Endothelial cell of umbilical vein (primary cell): ENCODE measurements around the gene WNT2. TPM values are rescaled to one million over a fixed set of nuclear protein-coding genes. Genes with fewer than 3 reads are reported as not detected.

Experiments used
- BruUV-seq: library from RNA; stranded (reverse); fragments of 400-500 nt; replicated peaks from 2 replicates; lab custom pipeline; 2021; lab: Mats Ljungman, UMichigan
- CTCF ChIA-PET: fragments of 300-600, 350-600 bp; sonication (Branson Sonifier 250); formaldehyde crosslinking; loops from one replicate; lab custom pipeline; 2021; ENCODE audit warnings: antibody characterized with exemption, inconsistent platforms; lab: Charles Lee
- POLR2A ChIA-PET: fragments of 300-600, 350-600 bp; sonication (Branson Sonifier 250); formaldehyde crosslinking; loops from one replicate; lab custom pipeline; 2021; ENCODE audit warnings: antibody characterized with exemption, inconsistent platforms; lab: Charles Lee
- DNase-seq: peaks from one replicate; pipeline ENCODE4 v3.0.0-alpha.2; 2011; ENCODE audit warnings: low read depth, low spot score
- FAIRE-seq: peaks from 2 replicates; lab custom pipeline; 2011; peaks lifted over from hg19 to GRCh38; lab: Jason Lieb, UNC
- H2AFZ ChIP-seq: 2 replicates; pipeline ENCODE4 v1.6.0; 2012; ENCODE audit warnings: low read depth, low read length, control low read depth, inconsistent platforms
- H3K27ac ChIP-seq: 2 replicates; pipeline ENCODE4 v1.5.1; 2011; ENCODE audit warnings: low read depth, mild to moderate bottlenecking, control low read depth, low read length, moderate library complexity; ENCODE audit not compliant: insufficient read depth
- H3K27me3 ChIP-seq, 2 experiments: 2 replicates each; pipeline versions ENCODE4 v1.6.0 to v1.6.1; 2011; ENCODE audit warnings: low read length in 2 of 2, mixed read lengths in 1 of 2; ENCODE audit not compliant: control insufficient read depth in 2 of 2, insufficient read depth in 2 of 2
- H3K36me3 ChIP-seq, 2 experiments: 2 replicates in 1 of 2; 3 replicates in 1 of 2; pipeline ENCODE4 v1.5.1; 2011; ENCODE audit warnings: low read length in 2 of 2, mild to moderate bottlenecking in 1 of 2, moderate library complexity in 1 of 2; ENCODE audit not compliant: control insufficient read depth in 2 of 2, insufficient read depth in 2 of 2; ENCODE audit errors: extremely low read depth in 1 of 2
- H3K4me1 ChIP-seq: 3 replicates; pipeline ENCODE4 v1.5.1; 2011; ENCODE audit warnings: mild to moderate bottlenecking, low read length; ENCODE audit not compliant: control insufficient read depth, insufficient read depth; ENCODE audit errors: extremely low read depth
- H3K4me2 ChIP-seq: 2 replicates; pipeline ENCODE4 v1.6.1; 2011; ENCODE audit warnings: low read length, control low read depth, mixed read lengths; ENCODE audit not compliant: insufficient read depth
- H3K4me3 ChIP-seq, 3 experiments: fragments of 200-600 bp in 1 of 3; sonication (generic), shearing (Covaris generic) in 1 of 3; replicated peaks in 1 of 3; 2 replicates each; pipeline ENCODE4 v1.5.1; 2011 to 2016; ENCODE audit warnings: control low read depth in 3 of 3, low read length in 3 of 3, mild to moderate bottlenecking in 2 of 3, inconsistent platforms in 1 of 3, low read depth in 1 of 3, moderate library complexity in 1 of 3; ENCODE audit not compliant: insufficient read depth in 1 of 3
- H3K79me2 ChIP-seq: 2 replicates; pipeline ENCODE4 v1.6.0; 2012; ENCODE audit warnings: low read length, inconsistent platforms; ENCODE audit not compliant: control insufficient read depth, insufficient read depth
- H3K9ac ChIP-seq: replicated peaks from 2 replicates; pipeline ENCODE3; 2011; ENCODE audit warnings: low read length, control low read depth; ENCODE audit not compliant: insufficient read depth; ENCODE audit errors: extremely low read depth
- H3K9me1 ChIP-seq: replicated peaks from 3 replicates; pipeline ENCODE4 v1.6.0; 2011; ENCODE audit warnings: mild to moderate bottlenecking, low read length; ENCODE audit not compliant: control insufficient read depth, insufficient read depth; ENCODE audit errors: extremely low read depth
- H3K9me3 ChIP-seq: replicated peaks from 2 replicates; pipeline ENCODE4 v1.5.1; 2012; ENCODE audit warnings: low read length, inconsistent platforms; ENCODE audit not compliant: control insufficient read depth, insufficient read depth
- H4K20me1 ChIP-seq: replicated peaks from 2 replicates; pipeline ENCODE3; 2011; ENCODE audit warnings: mild to moderate bottlenecking, low read length; ENCODE audit not compliant: control insufficient read depth, insufficient read depth; ENCODE audit errors: extremely low read depth
- EZH2 ChIP-seq: IDR thresholded peaks from 2 replicates; pipeline ENCODE4 v1.6.1; 2012; ENCODE audit warnings: borderline replicate concordance, low read depth, mild to moderate bottlenecking, moderate library complexity, low read length, inconsistent platforms; ENCODE audit not compliant: severe bottlenecking
- FOS ChIP-seq: IDR thresholded peaks from 2 replicates; pipeline ENCODE4 v1.6.1; 2011; ENCODE audit warnings: mild to moderate bottlenecking, low read length, moderate library complexity, borderline replicate concordance; ENCODE audit not compliant: insufficient read depth
- GATA2 ChIP-seq: IDR thresholded peaks from 2 replicates; pipeline ENCODE4 v1.7.0; 2011; ENCODE audit warnings: low read depth, mild to moderate bottlenecking, moderate library complexity, mixed read lengths, low read length; ENCODE audit not compliant: insufficient read length, insufficient read depth
- JUN ChIP-seq: IDR thresholded peaks from 2 replicates; pipeline ENCODE4 v1.6.1; 2011; ENCODE audit warnings: borderline replicate concordance, low read depth; ENCODE audit not compliant: insufficient read length, insufficient read depth
- MAX ChIP-seq: IDR thresholded peaks from 2 replicates; pipeline ENCODE4 v1.6.1; 2011; ENCODE audit not compliant: insufficient read depth, insufficient read length
- MYC ChIP-seq: IDR thresholded peaks from one replicate; pipeline ENCODE4 v1.6.1; 2011; ENCODE audit warnings: mild to moderate bottlenecking, low read depth, low read length
- POLR2A ChIP-seq: IDR thresholded peaks from 2 replicates; pipeline ENCODE4 v1.6.1; 2012; ENCODE audit warnings: low read depth, mild to moderate bottlenecking, control low read depth, low read length
- POLR2AphosphoS5 ChIP-seq: IDR thresholded peaks from 2 replicates; pipeline ENCODE4 v1.6.1; 2012; ENCODE audit warnings: low read depth, mild to moderate bottlenecking, control low read depth, low read length, moderate library complexity; ENCODE audit not compliant: insufficient read depth
- dilution Hi-C: fragments of 300-500 bp; cut with MboI; formaldehyde crosslinking; loops from one replicate; pipeline ENCODE4 v1.15.0; 2019; ENCODE audit warnings: low sequenced_read_pairs; ENCODE audit not compliant: extremely low pct_ligation_motif_present
- intact Hi-C: fragments of 100-400 bp; cut with micrococcal nuclease; formaldehyde crosslinking; loops from one replicate; pipeline ENCODE4 v1.10.0; 2022
- polyA plus RNA-seq, 4 experiments: library from polyadenylated mRNA; depleted of rRNA in 3 of 4; stranded (reverse) in 3 of 4; unstranded in 1 of 4; fragments of >200 nt; gene quantifications; 2 replicates each; pipeline versions ENCODE4 v1.2.1 to v1.2.3, GENCODE V29; 2011 to 2012; ENCODE audit warnings: missing spikeins in 1 of 4
- total RNA-seq: library from RNA; stranded (reverse); gene quantifications from 2 replicates; pipeline ENCODE4 v1.2.3, GENCODE V29; 2021
- TF ChIP-seq, protein P1 (sequence below), 2 donors: IDR thresholded peaks; 1 replicate in 1 of 2; 2 replicates in 1 of 2; pipeline ENCODE4 v1.5.1; 2011; ENCODE audit warnings: low read length in 2 of 2, mild to moderate bottlenecking in 2 of 2, moderate library complexity in 2 of 2, control low read depth in 1 of 2, inconsistent platforms in 1 of 2, low read depth in 1 of 2; ENCODE audit not compliant: insufficient read depth in 1 of 2; ENCODE audit errors: extremely low read depth in 1 of 2

Gene WNT2
- total and polyA plus RNA-seq, 2 donors (not counting 3 experiments of a cell fraction or from before 2014, with no cell fraction given) = not detected

DNA sequence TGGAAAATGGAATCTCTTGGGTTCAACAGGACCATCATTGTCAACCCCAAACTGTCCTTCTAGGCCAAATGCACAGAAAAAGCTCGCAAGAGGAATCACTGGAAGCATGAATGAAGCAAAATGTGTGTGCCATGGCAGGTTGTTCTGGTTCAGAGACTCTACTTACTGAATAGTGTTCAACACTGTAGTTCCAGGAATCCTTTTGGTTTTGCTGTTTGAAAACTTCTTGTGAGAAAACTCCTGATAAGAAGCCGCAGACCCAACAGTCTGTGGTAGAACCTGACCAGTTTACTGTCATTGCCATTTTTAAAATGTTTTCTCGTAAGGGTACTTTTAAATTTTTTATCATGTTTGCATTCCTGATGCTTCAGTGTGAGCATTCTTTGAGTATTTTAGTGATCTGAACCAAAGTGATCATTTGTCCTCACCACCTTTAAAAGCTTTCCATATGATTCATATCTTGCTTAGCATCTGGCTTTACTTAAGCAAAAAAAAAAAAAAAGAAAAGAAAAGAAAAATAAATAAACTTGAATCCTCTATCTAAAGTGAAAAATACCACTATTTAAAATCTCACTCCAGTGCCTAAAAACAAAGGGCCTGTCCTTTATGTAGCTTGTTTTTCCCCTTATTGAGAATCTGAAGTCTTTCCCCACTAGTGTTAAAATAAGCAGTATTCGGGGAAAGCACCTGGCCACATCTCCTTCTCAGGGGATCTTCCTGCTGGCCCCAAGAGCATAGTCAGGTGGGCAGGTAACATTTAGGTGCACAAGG is 92.4 kb downstream of the WNT2 start:
- Histone ChIP-seq H3K9me1 (no peaks in the 10 kb centered on the region), H3K36me3 (no peaks in the 10 kb centered on the region), H3K4me3 (no peak overlapping the region), H2AFZ (no peak overlapping the region), H3K9ac (no peak overlapping the region), H3K27ac (no peak overlapping the region), H3K4me1 (no peaks in the 10 kb centered on the region), H3K79me2 (no peaks in the 10 kb centered on the region), H3K27me3 (no peaks in the 10 kb centered on the region), H3K4me2 (no peak overlapping the region), H3K9me3 (no peaks in the 10 kb centered on the region), H4K20me1 (no peaks in the 10 kb centered on the region)
- DNase-seq (no peak), FAIRE-seq (no peak)
- dilution Hi-C loops (no loop called here), intact Hi-C loops (no loop called here)
- POLR2A ChIA-PET = interaction anchor here (0.7 kb wide), 1 partner anchor 14 kb away, joined by 11 read pairs; no protein-coding TSS in a partner anchor
- TF ChIP-seq JUN = no peak
- CTCF ChIA-PET = interaction anchor here (3.2 kb wide), 1 partner anchor 17 kb away, joined by 14 read pairs; no protein-coding TSS in a partner anchor
- no TSS peak for BruUV-seq

DNA sequence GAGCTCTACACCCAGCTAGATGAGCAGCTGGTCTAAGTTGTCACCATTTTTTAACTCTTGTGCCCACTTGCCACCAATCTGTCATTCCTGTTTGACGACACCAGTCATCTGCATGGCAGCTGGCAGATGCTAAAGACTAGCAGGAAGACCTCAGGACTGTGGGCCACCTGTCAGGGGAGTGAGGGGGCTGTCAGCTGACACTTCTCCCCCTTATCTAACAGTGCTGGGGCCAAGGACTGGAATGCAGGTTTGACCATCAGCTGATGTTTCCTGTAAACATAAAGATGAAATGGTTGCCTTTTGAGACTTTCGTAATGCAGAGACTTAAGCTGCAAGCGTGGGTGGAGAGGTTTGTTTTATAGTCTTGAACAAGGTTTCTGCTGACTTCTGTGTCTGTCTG is 93.5 kb downstream of the WNT2 start:
- CTCF ChIA-PET = interaction anchor here (3.2 kb wide), 1 partner anchor 16 kb away, joined by 14 read pairs; no protein-coding TSS in a partner anchor

More for the DNA sequence above, 93.5 kb downstream of the WNT2 start:
- Histone ChIP-seq H3K27me3 (no peaks in the 10 kb centered on the region), H3K27ac (no peak overlapping the region), H4K20me1 (no peaks in the 10 kb centered on the region), H2AFZ (no peak overlapping the region), H3K9me1 (no peaks in the 10 kb centered on the region), H3K4me2 (no peak overlapping the region), H3K79me2 (no peaks in the 10 kb centered on the region), H3K9me3 (no peaks in the 10 kb centered on the region), H3K9ac (no peak overlapping the region), H3K4me3 (no peak overlapping the region), H3K36me3 (no peaks in the 10 kb centered on the region), H3K4me1 (no peaks in the 10 kb centered on the region)
- intact Hi-C loops = no loop called here
- FAIRE-seq (no peak), DNase-seq (no peak)
- BruUV-seq = no TSS peak
- TF ChIP-seq POLR2AphosphoS5 = no peak
- TF ChIP-seq MAX = no peak
- TF ChIP-seq FOS = no peak
- TF ChIP-seq JUN = no peak
- no peak for TF ChIP-seq EZH2
- TF ChIP-seq GATA2 = no peak
- TF ChIP-seq POLR2A = no peak
- TF ChIP-seq, protein P1, sequence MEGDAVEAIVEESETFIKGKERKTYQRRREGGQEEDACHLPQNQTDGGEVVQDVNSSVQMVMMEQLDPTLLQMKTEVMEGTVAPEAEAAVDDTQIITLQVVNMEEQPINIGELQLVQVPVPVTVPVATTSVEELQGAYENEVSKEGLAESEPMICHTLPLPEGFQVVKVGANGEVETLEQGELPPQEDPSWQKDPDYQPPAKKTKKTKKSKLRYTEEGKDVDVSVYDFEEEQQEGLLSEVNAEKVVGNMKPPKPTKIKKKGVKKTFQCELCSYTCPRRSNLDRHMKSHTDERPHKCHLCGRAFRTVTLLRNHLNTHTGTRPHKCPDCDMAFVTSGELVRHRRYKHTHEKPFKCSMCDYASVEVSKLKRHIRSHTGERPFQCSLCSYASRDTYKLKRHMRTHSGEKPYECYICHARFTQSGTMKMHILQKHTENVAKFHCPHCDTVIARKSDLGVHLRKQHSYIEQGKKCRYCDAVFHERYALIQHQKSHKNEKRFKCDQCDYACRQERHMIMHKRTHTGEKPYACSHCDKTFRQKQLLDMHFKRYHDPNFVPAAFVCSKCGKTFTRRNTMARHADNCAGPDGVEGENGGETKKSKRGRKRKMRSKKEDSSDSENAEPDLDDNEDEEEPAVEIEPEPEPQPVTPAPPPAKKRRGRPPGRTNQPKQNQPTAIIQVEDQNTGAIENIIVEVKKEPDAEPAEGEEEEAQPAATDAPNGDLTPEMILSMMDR (IDR thresholded peaks at IDR 0.05; ENCODE audit: extremely low read depth in 1 of 2, insufficient read depth in 1 of 2, low read depth in 1 of 2, low read length in 2 of 2) = no peak
- no peak for TF ChIP-seq MYC
- dilution Hi-C loops = no loop called here
- POLR2A ChIA-PET = no interaction called here
